H9 (cell line): ENCODE data around the gene CDH18. TPM values are rescaled to one million over a fixed set of nuclear protein-coding genes. Genes with fewer than 3 reads are reported as not detected.
A peak's percentile ranks its signal among the peaks of the same experiment; 100 is the strongest.

Experiments
- DNase-seq: peaks from one replicate; pipeline ENCODE4 v3.0.0-alpha.2; 2017
- H2AFZ ChIP-seq: one replicate; pipeline ENCODE4 v1.6.1; 2013; ENCODE audit warnings: mild to moderate bottlenecking, low read length, control low read depth, moderate library complexity
- H2AK5ac ChIP-seq: 2 replicates; pipeline ENCODE4 v1.6.1; 2013; ENCODE audit warnings: low read length, control low read depth, mixed read lengths; ENCODE audit not compliant: insufficient read length
- H2BK120ac ChIP-seq: one replicate; pipeline ENCODE4 v1.6.1; 2013; ENCODE audit warnings: low read depth, mild to moderate bottlenecking, low read length, control low read depth, inconsistent platforms; ENCODE audit not compliant: poor library complexity, severe bottlenecking
- H2BK12ac ChIP-seq: 2 replicates; pipeline ENCODE4 v1.6.1; 2013; ENCODE audit warnings: low read length, control low read depth, mixed read lengths, low read depth; ENCODE audit not compliant: insufficient read length
- H2BK15ac ChIP-seq: 2 replicates; pipeline ENCODE4 v1.6.1; 2013; ENCODE audit warnings: low read depth, low read length, control low read depth
- H2BK20ac ChIP-seq: one replicate; pipeline ENCODE4 v1.6.1; 2013; ENCODE audit warnings: low read depth, mild to moderate bottlenecking, low read length, control low read depth, inconsistent platforms; ENCODE audit not compliant: poor library complexity, severe bottlenecking
- H2BK5ac ChIP-seq: 2 replicates; pipeline ENCODE4 v1.6.1; 2013; ENCODE audit warnings: low read length, control low read depth, mixed read lengths; ENCODE audit not compliant: insufficient read length
- H3K14ac ChIP-seq: 2 replicates; pipeline ENCODE4 v1.6.1; 2013; ENCODE audit warnings: low read length, control low read depth; ENCODE audit not compliant: insufficient read depth
- H3K18ac ChIP-seq: 2 replicates; pipeline ENCODE4 v1.6.1; 2013; ENCODE audit warnings: low read depth, mild to moderate bottlenecking, mixed read lengths, low read length, control low read depth; ENCODE audit not compliant: insufficient read length
- H3K23ac ChIP-seq: 2 replicates; pipeline ENCODE4 v1.6.1; 2013; ENCODE audit warnings: low read length, control low read depth, mixed read lengths, low read depth; ENCODE audit not compliant: insufficient read length
- H3K23me2 ChIP-seq: 2 replicates; pipeline ENCODE4 v1.6.1; 2013; ENCODE audit warnings: low read depth, mild to moderate bottlenecking, mixed read lengths, low read length, control low read depth; ENCODE audit not compliant: insufficient read length, poor library complexity, severe bottlenecking
- H3K27ac ChIP-seq: 2 replicates; pipeline ENCODE4 v1.5.1; 2013; ENCODE audit warnings: low read length, control low read depth, mixed read lengths, low read depth; ENCODE audit not compliant: insufficient read length
- H3K27me3 ChIP-seq: 2 replicates; pipeline ENCODE4 v1.6.1; 2013; ENCODE audit warnings: low read length, control low read depth, inconsistent platforms; ENCODE audit not compliant: insufficient read depth
- H3K4ac ChIP-seq: 2 replicates; pipeline ENCODE4 v1.6.1; 2013; ENCODE audit warnings: low read depth, mild to moderate bottlenecking, control low read depth, inconsistent platforms, low read length, moderate library complexity
- H3K4me1 ChIP-seq: 2 replicates; pipeline ENCODE4 v1.6.1; 2013; ENCODE audit warnings: low read length, control low read depth, inconsistent platforms; ENCODE audit not compliant: insufficient read depth
- H3K4me2 ChIP-seq: 2 replicates; pipeline ENCODE4 v1.6.1; 2013; ENCODE audit warnings: low read length, control low read depth, mixed read lengths; ENCODE audit not compliant: insufficient read length, insufficient read depth
- H3K56ac ChIP-seq: 2 replicates; pipeline ENCODE4 v1.6.1; 2013; ENCODE audit warnings: low read depth, mild to moderate bottlenecking, mixed read lengths, low read length, control low read depth; ENCODE audit not compliant: insufficient read length
- H3K79me1 ChIP-seq: 2 replicates; pipeline ENCODE4 v1.6.1; 2013; ENCODE audit warnings: low read depth, mild to moderate bottlenecking, moderate library complexity, low read length, control low read depth, inconsistent platforms; ENCODE audit not compliant: insufficient read depth, poor library complexity, severe bottlenecking
- H3K79me2 ChIP-seq: 2 replicates; pipeline ENCODE4 v1.6.1; 2013; ENCODE audit warnings: low read length, control low read depth, inconsistent platforms; ENCODE audit not compliant: insufficient read depth
- H3K9ac ChIP-seq: 2 replicates; pipeline ENCODE4 v1.6.1; 2013; ENCODE audit warnings: low read length, control low read depth, mixed read lengths; ENCODE audit not compliant: insufficient read length; ENCODE audit errors: extremely low read depth
- H3K9me3 ChIP-seq: one replicate; pipeline ENCODE4 v1.6.1; 2013; ENCODE audit warnings: low read depth, low read length, inconsistent platforms; ENCODE audit not compliant: control insufficient read depth
- H3T11ph ChIP-seq: one replicate; pipeline ENCODE4 v1.6.1; 2013; ENCODE audit warnings: mild to moderate bottlenecking, low read length, control low read depth, inconsistent platforms
- H4K20me1 ChIP-seq: one replicate; pipeline ENCODE4 v1.6.1; 2013; ENCODE audit not compliant: control insufficient read depth, insufficient read length, insufficient read depth
- H4K5ac ChIP-seq: 2 replicates; pipeline ENCODE4 v1.6.1; 2013; ENCODE audit warnings: low read depth, mild to moderate bottlenecking, mixed read lengths, low read length, control low read depth; ENCODE audit not compliant: insufficient read length
- H4K8ac ChIP-seq: replicated peaks from 2 replicates; pipeline ENCODE4 v1.6.1; 2013; ENCODE audit warnings: low read length, control low read depth, mixed read lengths, low read depth; ENCODE audit not compliant: insufficient read length
- H4K91ac ChIP-seq: 2 replicates; pipeline ENCODE4 v1.6.1; 2013; ENCODE audit warnings: low read depth, mild to moderate bottlenecking, moderate library complexity, mixed read lengths, low read length, control low read depth; ENCODE audit not compliant: insufficient read length
- H3K27ac Mint-ChIP-seq, 3 experiments: 2 replicates in 2 of 3; 3 replicates in 1 of 3; pipeline ENCODE4 v1.8.0; 2020 to 2021; ENCODE audit warnings: mixed read lengths in 3 of 3, mild to moderate bottlenecking in 1 of 3, moderate library complexity in 1 of 3
- H3K27me3 Mint-ChIP-seq: 2 replicates; pipeline ENCODE4 v1.8.0; 2021; ENCODE audit warnings: low read depth, mild to moderate bottlenecking, moderate library complexity, mixed read lengths
- H3K36me3 Mint-ChIP-seq, 3 experiments: 2 replicates in 2 of 3; 3 replicates in 1 of 3; pipeline ENCODE4 v1.8.0; 2020 to 2021; ENCODE audit warnings: low read depth in 3 of 3, mixed read lengths in 3 of 3; ENCODE audit not compliant: insufficient read depth in 1 of 3
- H3K4me1 Mint-ChIP-seq, 2 experiments: 2 replicates each; pipeline ENCODE4 v1.8.0; 2020; ENCODE audit warnings: mixed read lengths in 2 of 2
- H3K4me3 Mint-ChIP-seq, 2 experiments: 2 replicates in 1 of 2; 3 replicates in 1 of 2; pipeline ENCODE4 v1.8.0; 2020 to 2021; ENCODE audit warnings: mild to moderate bottlenecking in 2 of 2, mixed read lengths in 2 of 2, moderate library complexity in 1 of 2
- H3K9me3 Mint-ChIP-seq, 2 experiments: 2 replicates in 1 of 2; 3 replicates in 1 of 2; pipeline ENCODE4 v1.8.0; 2020; ENCODE audit warnings: mild to moderate bottlenecking in 2 of 2, mixed read lengths in 2 of 2, moderate library complexity in 1 of 2
- CTCF ChIP-seq: fragments of 200-600 bp; sonication (generic); conservative IDR thresholded peaks from 3 replicates; pipeline ENCODE4 v1.8.0; 2021; ENCODE audit warnings: antibody characterized with exemption, mild to moderate bottlenecking
- WGBS: extraction: QIAGEN DNeasy Blood & Tissue Kit; methylation state at CpG from one replicate; pipeline ENCODE4 v1.1.7; 2013; ENCODE audit warnings: missing lambda C conversion rate, low lambda C conversion rate, mixed read lengths; ENCODE audit not compliant: insufficient read length; ENCODE audit errors: extremely low coverage; 5-methylcytosine and 5-hydroxymethylcytosine counted together
- total RNA-seq: library from RNA; stranded (reverse); gene quantifications from 2 replicates; pipeline ENCODE4 v1.2.1, GENCODE V29; 2021

CDH18 gene
- total RNA-seq, 1 experiment from 2014 or later = not detected

- Histone ChIP-seq H2BK5ac (no peak overlapping the region), H3K27ac (no peak overlapping the region), H4K8ac (no peak overlapping the region), H2AFZ (no peak overlapping the region), H3K9me3 (no peaks in the 10 kb centered on the region), H3K56ac (no peak overlapping the region), H3K79me1 (no peaks in the 10 kb centered on the region), H4K91ac (no peak overlapping the region), H2AK5ac (no peak overlapping the region), H3K23ac (no peak overlapping the region), H3K4me1 (peaks cover 3% of the 10 kb centered on the region), H2BK15ac (no peak overlapping the region), H2BK120ac (no peak overlapping the region), H2BK20ac (no peak overlapping the region), H3K9ac (no peak overlapping the region), H4K5ac (no peak overlapping the region), H2BK12ac (no peak overlapping the region), H3K18ac (no peak overlapping the region), H3K79me2 (no peaks in the 10 kb centered on the region), H3K23me2 (no peaks in the 10 kb centered on the region), H4K20me1 (no peaks in the 10 kb centered on the region), H3K14ac (no peak overlapping the region), H3K4me2 (peak overlapping the region; percentile 37), H3T11ph (no peak overlapping the region), H3K27me3 (no peaks in the 10 kb centered on the region), H3K4ac (no peak overlapping the region)
- H3K4me1 Mint-ChIP-seq = peaks cover 34 to 39% of the 10 kb centered on the region in 2 experiments
- H3K36me3 Mint-ChIP-seq = no peaks in the 10 kb centered on the region
- H3K27me3 Mint-ChIP-seq = peaks cover 3% of the 10 kb centered on the region; the same call in 1 of the 2 replicates
- DNase-seq = peak; percentile 70
- no peak for TF ChIP-seq CTCF
- no peaks in the 10 kb centered on the region; a peak in 1 of 5 replicates for H3K9me3 Mint-ChIP-seq
- peak overlapping the region in 2 of 3 experiments; percentile 3 to 34; a peak in 3 of 7 replicates for H3K27ac Mint-ChIP-seq
- peak overlapping the region in 1 of 2 experiments; percentile 27; a peak in 3 of 5 replicates for H3K4me3 Mint-ChIP-seq
- no CpG with 5 or more reads among the region's 3 CpGs for WGBS
Observed at GRCh38 chr5:19927919-19928318, 60.1 kb downstream of the CDH18 start.
